Measurements from ENCODE around the gene TP53BP2. TPM values are rescaled to one million over a fixed set of nuclear protein-coding genes. Genes with fewer than 3 reads are reported as not detected.

TP53BP2 gene
- total and polyA plus RNA-seq, 2 experiments from 2014 or later: 36.8 to 93.5 TPM

DNA sequence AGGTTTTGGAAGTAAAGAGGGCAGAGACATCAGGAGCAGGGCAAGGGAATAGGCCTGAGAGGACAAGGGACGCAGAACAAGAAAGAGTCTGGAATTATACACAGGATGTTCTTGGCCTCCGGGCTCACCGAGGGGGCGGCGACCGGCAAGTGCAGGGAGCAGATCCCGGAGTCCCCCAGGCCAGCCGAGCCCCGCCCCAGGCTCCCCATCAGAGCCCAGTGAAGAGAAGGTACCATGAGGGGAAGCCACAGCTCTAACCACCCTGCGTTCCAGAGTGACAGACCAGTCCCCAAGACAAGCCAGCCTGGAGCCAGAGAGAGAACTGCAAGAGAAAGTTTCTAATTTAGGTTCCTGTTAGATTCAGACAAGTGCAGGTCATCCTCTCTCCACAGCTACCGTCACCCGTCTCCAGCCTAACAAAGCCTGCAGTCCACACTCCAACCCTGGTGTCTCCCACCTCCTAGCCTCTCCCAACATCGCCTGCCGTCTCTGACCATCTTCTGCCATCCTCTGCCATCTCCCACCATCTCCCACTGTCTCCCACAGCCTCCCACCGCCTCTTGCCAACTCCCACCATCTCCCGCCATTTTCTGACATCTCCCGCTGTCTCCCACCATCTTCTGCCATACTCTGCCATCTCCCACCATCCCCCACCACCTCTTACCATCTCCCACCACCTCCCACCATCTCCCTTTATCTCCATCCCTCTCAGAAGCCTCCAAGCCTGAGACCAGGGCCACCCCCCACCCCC lies 90.9 kb downstream of the TP53BP2 start:
- DNase-seq (ENCODE audit: low read depth in 1 of 2, low spot score in 1 of 2): no peak
- Histone ChIP-seq H3K9me3 (ENCODE audit: low read depth) (no peaks in the 10 kb centered on the region), H3K4me1 (ENCODE audit: low read depth) (peaks cover 5% of the 10 kb centered on the region), H3K27ac (no peak overlapping the region), H3K27me3 (no peaks in the 10 kb centered on the region), H3K36me3 (peaks cover 3% of the 10 kb centered on the region), H3K4me3 (no peak overlapping the region)
- no peak for TF ChIP-seq CTCF (IDR thresholded peaks at IDR 0.05; ENCODE audit: low read depth, low read length)

- H3K27me3 ChIP-seq: peaks cover 5% of the 10 kb centered on the region
- H3K27ac ChIP-seq: no peak overlapping the region
- no peak overlapping the region for H3K4me3 ChIP-seq
- H3K36me3 ChIP-seq: peaks cover 3% of the 10 kb centered on the region
- H3K9me3 ChIP-seq (ENCODE audit: low read depth): no peaks in the 10 kb centered on the region
- TF ChIP-seq CTCF (IDR thresholded peaks at IDR 0.05; ENCODE audit: low read depth, low read length): no peak
- no peak for DNase-seq (ENCODE audit: low read depth in 1 of 2, low spot score in 1 of 2)
- peaks cover 5% of the 10 kb centered on the region for H3K4me1 ChIP-seq (ENCODE audit: low read depth)
These were observed 92.8 kb downstream of the TP53BP2 start for GRCh38 chr1:223752721-223753515.

DNA sequence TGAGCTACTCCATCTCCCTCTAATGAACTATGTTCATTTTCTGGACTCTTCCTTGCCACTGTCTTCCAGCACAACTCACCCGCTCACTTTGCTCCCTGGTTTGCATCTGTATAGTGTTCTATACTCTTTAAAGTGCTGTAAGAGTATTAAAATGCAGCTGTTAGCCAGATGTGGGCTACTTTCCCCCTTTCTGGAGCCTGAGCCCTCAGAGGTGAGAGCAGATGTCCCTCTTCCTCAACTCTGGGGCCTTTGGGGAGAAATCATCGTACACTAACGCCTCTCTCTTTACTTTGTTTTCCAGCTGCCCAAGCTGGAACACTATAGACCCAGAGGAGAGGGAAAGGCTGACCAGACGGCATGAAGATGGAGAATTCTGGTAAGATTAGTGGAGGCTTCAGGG lies 94.1 kb downstream of the TP53BP2 start:
- Histone ChIP-seq H3K27ac (no peak overlapping the region), H3K36me3 (peaks cover 9% of the 10 kb centered on the region)

DNA sequence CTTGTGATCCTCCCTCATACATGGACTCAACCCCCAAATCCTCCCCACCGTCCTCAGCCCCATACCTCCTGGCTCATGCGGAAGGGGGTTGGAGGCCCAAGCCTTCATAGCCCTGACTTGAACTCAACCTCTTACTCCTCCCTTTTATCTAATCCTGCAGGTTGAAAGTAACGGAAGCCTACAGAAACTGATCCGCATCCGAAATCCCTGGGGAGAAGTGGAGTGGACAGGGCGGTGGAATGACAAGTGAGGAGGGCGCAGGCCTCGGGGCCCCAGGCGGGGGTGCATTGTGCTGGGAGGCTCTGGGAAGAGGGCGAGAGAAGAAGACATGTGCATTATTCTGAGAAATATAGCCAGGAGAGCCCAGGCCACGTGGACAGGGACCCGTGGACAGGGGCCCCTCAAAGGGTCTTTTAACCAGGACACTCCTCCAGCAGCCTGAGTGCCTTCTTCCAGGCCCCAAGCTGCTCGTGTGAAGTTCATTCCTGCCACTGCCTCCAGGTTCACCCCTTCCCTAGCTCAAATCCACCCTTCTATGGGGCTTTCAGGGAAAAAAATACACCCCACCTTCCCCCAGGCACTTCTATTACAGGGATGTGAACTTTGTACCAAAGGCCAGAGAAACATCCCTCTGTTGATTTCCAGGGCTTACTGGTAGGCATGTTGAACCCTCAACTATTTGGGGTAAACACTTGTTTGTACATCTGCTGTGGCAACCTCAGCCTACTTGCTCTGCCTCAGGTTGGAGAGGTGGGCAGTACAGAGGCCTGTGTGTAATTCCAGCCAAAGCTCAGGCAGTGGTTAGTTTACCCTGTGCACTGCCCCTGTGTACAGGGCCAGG lies 94.8 kb downstream of the TP53BP2 start:
- peaks cover 9% of the 10 kb centered on the region for H3K36me3 ChIP-seq
- DNase-seq (ENCODE audit: low read depth in 1 of 2, low spot score in 1 of 2): no peak
- peaks cover 15% of the 10 kb centered on the region for H3K27me3 ChIP-seq
- H3K9me3 ChIP-seq (ENCODE audit: low read depth): no peaks in the 10 kb centered on the region
- H3K4me1 ChIP-seq (ENCODE audit: low read depth): peaks cover 5% of the 10 kb centered on the region
- H3K4me3 ChIP-seq: no peak overlapping the region
- H3K27ac ChIP-seq: no peak overlapping the region
- no peak for TF ChIP-seq CTCF (IDR thresholded peaks at IDR 0.05; ENCODE audit: low read depth, low read length)

More for the DNA sequence above, 94.1 kb downstream of the TP53BP2 start:
- no peak for TF ChIP-seq CTCF (IDR thresholded peaks at IDR 0.05; ENCODE audit: low read depth, low read length)
- DNase-seq (ENCODE audit: low read depth in 1 of 2, low spot score in 1 of 2): no peak
- Histone ChIP-seq H3K9me3 (ENCODE audit: low read depth) (no peaks in the 10 kb centered on the region), H3K4me3 (no peak overlapping the region), H3K27me3 (peaks cover 15% of the 10 kb centered on the region), H3K4me1 (ENCODE audit: low read depth) (peaks cover 5% of the 10 kb centered on the region)

All from cardiac muscle cell (in vitro differentiated cells and primary cell).